OCI-LY7 (cell line): ENCODE data around the gene SYT13.

Experiments
- EZH2phosphoT487 ChIP-seq: fragments of 200-600 bp; sonication (generic); IDR thresholded peaks from 2 replicates; pipeline ENCODE4 v1.6.1; 2018; ENCODE audit warnings: low read depth, borderline replicate concordance, mild to moderate bottlenecking, mixed run types, antibody characterized with exemption, low read length, moderate library complexity, mixed read lengths
- TF ChIP-seq, protein P1 (sequence below): fragments of 200-600 bp; sonication (generic); conservative IDR thresholded peaks from 2 replicates; pipeline ENCODE4 v1.5.1; 2014; ENCODE audit warnings: mild to moderate bottlenecking, antibody characterized with exemption, low read length, moderate library complexity, mixed read lengths

DNA sequence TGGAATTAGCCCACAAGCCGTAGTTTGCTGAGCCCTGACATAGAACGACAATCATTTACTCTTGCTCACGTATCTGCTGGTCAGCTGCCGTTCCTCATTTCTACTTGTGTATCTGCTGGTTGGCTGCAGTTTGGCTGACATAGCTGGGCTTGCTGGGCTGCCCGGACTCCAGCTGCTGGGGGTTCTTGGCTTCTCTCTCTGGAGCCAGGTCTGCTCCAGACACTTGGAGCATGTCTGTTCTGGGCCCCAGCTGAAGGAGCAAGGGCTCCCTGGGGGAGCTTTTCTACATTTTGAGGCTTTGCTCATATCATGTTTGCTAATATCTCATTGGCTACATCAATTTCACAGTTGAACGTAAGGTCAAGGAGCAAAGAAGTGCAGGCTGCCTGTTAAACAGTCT lies 92.4 kb downstream of the SYT13 start:
- TF ChIP-seq, protein P1, sequence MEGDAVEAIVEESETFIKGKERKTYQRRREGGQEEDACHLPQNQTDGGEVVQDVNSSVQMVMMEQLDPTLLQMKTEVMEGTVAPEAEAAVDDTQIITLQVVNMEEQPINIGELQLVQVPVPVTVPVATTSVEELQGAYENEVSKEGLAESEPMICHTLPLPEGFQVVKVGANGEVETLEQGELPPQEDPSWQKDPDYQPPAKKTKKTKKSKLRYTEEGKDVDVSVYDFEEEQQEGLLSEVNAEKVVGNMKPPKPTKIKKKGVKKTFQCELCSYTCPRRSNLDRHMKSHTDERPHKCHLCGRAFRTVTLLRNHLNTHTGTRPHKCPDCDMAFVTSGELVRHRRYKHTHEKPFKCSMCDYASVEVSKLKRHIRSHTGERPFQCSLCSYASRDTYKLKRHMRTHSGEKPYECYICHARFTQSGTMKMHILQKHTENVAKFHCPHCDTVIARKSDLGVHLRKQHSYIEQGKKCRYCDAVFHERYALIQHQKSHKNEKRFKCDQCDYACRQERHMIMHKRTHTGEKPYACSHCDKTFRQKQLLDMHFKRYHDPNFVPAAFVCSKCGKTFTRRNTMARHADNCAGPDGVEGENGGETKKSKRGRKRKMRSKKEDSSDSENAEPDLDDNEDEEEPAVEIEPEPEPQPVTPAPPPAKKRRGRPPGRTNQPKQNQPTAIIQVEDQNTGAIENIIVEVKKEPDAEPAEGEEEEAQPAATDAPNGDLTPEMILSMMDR: no peak
- TF ChIP-seq EZH2phosphoT487: no peak
